ENCODE measurements around the gene GON4L.
A peak's percentile ranks its signal among the peaks of the same experiment; 100 is the strongest.
"Not testable (repeated sequence)": the region's sequence is repeated elsewhere in the genome, so short reads cannot be mapped to it uniquely, and the experiment has no call there.

Gene GON4L

GRCh38 chr1:155745284-155746228 is 111.5 kb downstream of the GON4L start:
- DNase-seq: peak; percentile 93

GRCh38 chr1:155744711-155745283 is 112.2 kb downstream of the GON4L start:
- DNase-seq: no peak

- DNase-seq: no peak
Observed at GRCh38 chr1:155741908-155742307, 115.1 kb downstream of the GON4L start.

- DNase-seq: no peak
Observed at GRCh38 chr1:155740995-155741394, 116.0 kb downstream of the GON4L start.

- DNase-seq: peak; percentile 45
Observed at GRCh38 chr1:155729031-155729898, 127.7 kb downstream of the GON4L start.

GRCh38 chr1:155725142-155725541 is 131.9 kb downstream of the GON4L start:
- DNase-seq: no peak

GRCh38 chr1:155719703-155720102 is 137.3 kb downstream of the GON4L start:
- DNase-seq: no peak

GRCh38 chr1:155718524-155719115 is 138.4 kb downstream of the GON4L start:
- not testable (repeated sequence) for DNase-seq

GRCh38 chr1:155717041-155717440 is 140.0 kb downstream of the GON4L start:
- DNase-seq: no peak

- DNase-seq: no peak
Observed at GRCh38 chr1:155715777-155716176, 141.2 kb downstream of the GON4L start.

GRCh38 chr1:155715056-155715455 is 142.0 kb downstream of the GON4L start:
- DNase-seq: not testable (repeated sequence)

GRCh38 chr1:155713075-155713474 is 143.9 kb downstream of the GON4L start:
- DNase-seq: no peak

GRCh38 chr1:155712636-155713035 is 144.4 kb downstream of the GON4L start:
- peak; percentile 8 for DNase-seq

- DNase-seq: not testable (repeated sequence)
Observed at GRCh38 chr1:155711457-155711856, 145.6 kb downstream of the GON4L start.

GRCh38 chr1:155709391-155709790 is 147.6 kb downstream of the GON4L start:
- DNase-seq: no peak

- DNase-seq: no peak
Observed at GRCh38 chr1:155706139-155706538, 150.9 kb downstream of the GON4L start.

- not testable (repeated sequence) for DNase-seq
Observed at GRCh38 chr1:155704414-155704813, 152.6 kb downstream of the GON4L start.

- no peak for DNase-seq
Observed at GRCh38 chr1:155703216-155703615, 153.8 kb downstream of the GON4L start.

GRCh38 chr1:155701675-155702074 is 155.3 kb downstream of the GON4L start:
- not testable (repeated sequence) for DNase-seq

Measured in CD4-positive, alpha-beta T cell treated with Interleukin-10 for 1 hour (primary cell).